HUES48 (cell line): ENCODE data around the gene ZNF681.

Source experiments
- H3K27ac ChIP-seq: one replicate; pipeline ENCODE4 v1.7.0; 2013; ENCODE audit warnings: low read depth, low read length, inconsistent platforms
- H3K27me3 ChIP-seq: 2 replicates; pipeline ENCODE4 v1.6.1; 2013; ENCODE audit warnings: mild to moderate bottlenecking, low read length; ENCODE audit not compliant: control insufficient read depth, insufficient read depth
- H3K36me3 ChIP-seq: 2 replicates; pipeline ENCODE4 v1.6.1; 2013; ENCODE audit warnings: low read length; ENCODE audit not compliant: control insufficient read depth, insufficient read depth
- H3K4me1 ChIP-seq: 2 replicates; pipeline ENCODE4 v1.6.1; 2013; ENCODE audit warnings: mild to moderate bottlenecking, low read length; ENCODE audit not compliant: control insufficient read depth, insufficient read depth
- H3K4me3 ChIP-seq: 2 replicates; pipeline ENCODE4 v1.5.1; 2013; ENCODE audit warnings: mild to moderate bottlenecking, low read depth, low read length
- H3K9ac ChIP-seq: 2 replicates; pipeline ENCODE4 v1.6.1; 2013; ENCODE audit warnings: mild to moderate bottlenecking, low read depth, low read length, moderate library complexity
- H3K9me3 ChIP-seq: 2 replicates; pipeline ENCODE4 v1.6.1; 2013; ENCODE audit warnings: low read length; ENCODE audit not compliant: control insufficient read depth, insufficient read depth

The ZNF681 gene

GRCh38 chr19:23758187-23759074, at the start of gene ZNF681:
TSS of gene ZNF681 (minus strand) at chr19:23758891. CDS start at chr19:23758749, 142 bp downstream.
- Histone ChIP-seq H3K9me3 (peaks cover 3% of the 10 kb centered on the region; the same call in 1 of the 2 replicates), H3K4me1 (0 out of 2 replicates have a peak, but pooled peaks cover 5% of the 10 kb centered on the region), H3K9ac (peak within 1 kb of the TSS; percentile 90), H3K27ac (peak within 1 kb of the TSS; percentile 86), H3K36me3 (0 out of 2 replicates have a peak, but pooled peaks cover 4% of the 10 kb centered on the region), H3K27me3 (peaks cover 4% of the 10 kb centered on the region; the same call in 1 of the 2 replicates), H3K4me3 (peak within 1 kb of the TSS; percentile 97)

GRCh38 chr19:23804676-23805075, 46.0 kb upstream of the ZNF681 start:
- Histone ChIP-seq H3K9ac (no peak overlapping the region), H3K4me3 (no peak overlapping the region), H3K27ac (no peak overlapping the region), H3K36me3 (peaks cover 15% of the 10 kb centered on the region), H3K27me3 (no peaks in the 10 kb centered on the region), H3K9me3 (no peaks in the 10 kb centered on the region), H3K4me1 (no peaks in the 10 kb centered on the region)

- no peaks in the 10 kb centered on the region for H3K9me3 ChIP-seq
- H3K4me3 ChIP-seq = no peak overlapping the region
- peaks cover 4% of the 10 kb centered on the region; the same call in 1 of the 2 replicates for H3K4me1 ChIP-seq
- 0 out of 2 replicates have a peak, but pooled peaks cover 3% of the 10 kb centered on the region for H3K36me3 ChIP-seq
- no peaks in the 10 kb centered on the region for H3K27me3 ChIP-seq
- H3K9ac ChIP-seq = no peak overlapping the region
- H3K27ac ChIP-seq = no peak overlapping the region
These were observed 43.6 kb upstream of the ZNF681 start for GRCh38 chr19:23802290-23802689.

GRCh38 chr19:23801803-23802202, 43.1 kb upstream of the ZNF681 start:
- no peak overlapping the region for H3K27ac ChIP-seq
- H3K9ac ChIP-seq = no peak overlapping the region
- H3K36me3 ChIP-seq = 0 out of 2 replicates have a peak, but pooled peaks cover 3% of the 10 kb centered on the region
- H3K9me3 ChIP-seq = no peaks in the 10 kb centered on the region
- no peaks in the 10 kb centered on the region for H3K27me3 ChIP-seq
- peaks cover 4% of the 10 kb centered on the region; the same call in 1 of the 2 replicates for H3K4me1 ChIP-seq
- H3K4me3 ChIP-seq = no peak overlapping the region

GRCh38 chr19:23800868-23801267, 42.2 kb upstream of the ZNF681 start:
- Histone ChIP-seq H3K27me3 (no peaks in the 10 kb centered on the region), H3K9ac (no peak overlapping the region), H3K9me3 (no peaks in the 10 kb centered on the region), H3K27ac (no peak overlapping the region), H3K4me3 (no peak overlapping the region), H3K4me1 (peaks cover 4% of the 10 kb centered on the region; the same call in 1 of the 2 replicates), H3K36me3 (0 out of 2 replicates have a peak, but pooled peaks cover 3% of the 10 kb centered on the region)

- no peaks in the 10 kb centered on the region for H3K9me3 ChIP-seq
- 0 out of 2 replicates have a peak, but pooled peaks cover 3% of the 10 kb centered on the region for H3K36me3 ChIP-seq
- no peaks in the 10 kb centered on the region for H3K27me3 ChIP-seq
- peaks cover 4% of the 10 kb centered on the region; the same call in 1 of the 2 replicates for H3K4me1 ChIP-seq
- H3K9ac ChIP-seq = no peak overlapping the region
- H3K27ac ChIP-seq = no peak overlapping the region
- no peak overlapping the region for H3K4me3 ChIP-seq
These were observed 41.6 kb upstream of the ZNF681 start for GRCh38 chr19:23800271-23800670.

GRCh38 chr19:23799321-23799720, 40.6 kb upstream of the ZNF681 start:
- Histone ChIP-seq H3K4me3 (no peak overlapping the region), H3K36me3 (0 out of 2 replicates have a peak, but pooled peaks cover 3% of the 10 kb centered on the region), H3K27me3 (no peaks in the 10 kb centered on the region), H3K27ac (no peak overlapping the region), H3K4me1 (peaks cover 4% of the 10 kb centered on the region; the same call in 1 of the 2 replicates), H3K9me3 (no peaks in the 10 kb centered on the region), H3K9ac (no peak overlapping the region)

GRCh38 chr19:23795462-23795861, 36.8 kb upstream of the ZNF681 start:
- peaks cover 4% of the 10 kb centered on the region; the same call in 1 of the 2 replicates for H3K4me1 ChIP-seq
- no peaks in the 10 kb centered on the region for H3K9me3 ChIP-seq
- no peak overlapping the region for H3K4me3 ChIP-seq
- H3K27ac ChIP-seq = no peak overlapping the region
- H3K27me3 ChIP-seq = no peaks in the 10 kb centered on the region
- H3K36me3 ChIP-seq = 0 out of 2 replicates have a peak, but pooled peaks cover 6% of the 10 kb centered on the region
- H3K9ac ChIP-seq = no peak overlapping the region

- H3K27me3 ChIP-seq = no peaks in the 10 kb centered on the region
- H3K9me3 ChIP-seq = no peaks in the 10 kb centered on the region
- no peak overlapping the region for H3K4me3 ChIP-seq
- H3K36me3 ChIP-seq = peaks cover 18% of the 10 kb centered on the region
- H3K4me1 ChIP-seq = peaks cover 4% of the 10 kb centered on the region; the same call in 1 of the 2 replicates
- no peak overlapping the region for H3K9ac ChIP-seq
- H3K27ac ChIP-seq = no peak overlapping the region
These were observed 34.1 kb upstream of the ZNF681 start for GRCh38 chr19:23792784-23793183.

- Histone ChIP-seq H3K36me3 (peaks cover 37% of the 10 kb centered on the region), H3K4me1 (no peaks in the 10 kb centered on the region), H3K9ac (no peak overlapping the region), H3K27ac (no peak overlapping the region), H3K27me3 (no peaks in the 10 kb centered on the region), H3K4me3 (no peak overlapping the region), H3K9me3 (no peaks in the 10 kb centered on the region)
These were observed 32.2 kb upstream of the ZNF681 start for GRCh38 chr19:23790641-23791488.
